Measurements from ENCODE around the gene CNPY4.

The CNPY4 gene

GRCh38 chr7:100166970-100167911 lies 47.8 kb downstream of the CNPY4 start:
- Histone ChIP-seq H3K4me2 (ENCODE audit: insufficient read depth, low read length) (peak overlapping the region; percentile 82), H3K4me3 (ENCODE audit: low read depth in 1 of 2, low read length in 2 of 2) (peak overlapping the region in 1 of 2 experiments; percentile 56; a peak in 2 of 4 replicates), H3K4me1 (ENCODE audit: insufficient read depth, low read length) (peaks cover 26% of the 10 kb centered on the region), H3K9me3 (ENCODE audit: insufficient read depth, low read length, severe bottlenecking) (no peaks in the 10 kb centered on the region), H4K20me1 (ENCODE audit: insufficient read depth, low read length) (no peaks in the 10 kb centered on the region), H3K36me3 (ENCODE audit: insufficient read depth, low read length) (no peaks in the 10 kb centered on the region), H3K9ac (ENCODE audit: low read depth, low read length) (peak overlapping the region; percentile 52; the same call in 1 of the 2 replicates), H3K27ac (ENCODE audit: low read length) (no peak overlapping the region), H2AFZ (ENCODE audit: low read depth, low read length) (peak overlapping the region; percentile 66), H3K79me2 (ENCODE audit: insufficient read depth, low read length) (no peaks in the 10 kb centered on the region), H3K27me3 (ENCODE audit: insufficient read depth, low read length, poor library complexity) (peaks cover 7% of the 10 kb centered on the region)
- TF ChIP-seq EZH2 (IDR thresholded peaks at IDR 0.05; ENCODE audit: borderline replicate concordance, low read depth, low read length, severe bottlenecking) = no peak
- TF ChIP-seq CTCF (IDR thresholded peaks at IDR 0.05; ENCODE audit: borderline replicate concordance, extremely low read depth, low read length, poor library complexity, severe bottlenecking) = no peak
- no peak for ATAC-seq (ENCODE audit: insufficient read depth, low read depth)
- no peak for DNase-seq

- no peak for TF ChIP-seq EZH2 (IDR thresholded peaks at IDR 0.05; ENCODE audit: borderline replicate concordance, low read depth, low read length, severe bottlenecking)
- TF ChIP-seq CTCF (IDR thresholded peaks at IDR 0.05; ENCODE audit: borderline replicate concordance, extremely low read depth, low read length, poor library complexity, severe bottlenecking) = no peak
- peak overlapping the region; percentile 52 for H3K9ac ChIP-seq (ENCODE audit: low read depth, low read length)
- H3K9me3 ChIP-seq (ENCODE audit: insufficient read depth, low read length, severe bottlenecking) = no peaks in the 10 kb centered on the region
- no peaks in the 10 kb centered on the region for H3K36me3 ChIP-seq (ENCODE audit: insufficient read depth, low read length)
- peaks cover 7% of the 10 kb centered on the region for H3K27me3 ChIP-seq (ENCODE audit: insufficient read depth, low read length, poor library complexity)
- H2AFZ ChIP-seq (ENCODE audit: low read depth, low read length) = peak overlapping the region; percentile 66
- no peaks in the 10 kb centered on the region for H4K20me1 ChIP-seq (ENCODE audit: insufficient read depth, low read length)
- DNase-seq (no peak), ATAC-seq (ENCODE audit: insufficient read depth, low read depth) (peak; percentile 46)
- no peaks in the 10 kb centered on the region for H3K79me2 ChIP-seq (ENCODE audit: insufficient read depth, low read length)
- peak overlapping the region; percentile 38; the same call in 1 of the 2 replicates for H3K27ac ChIP-seq (ENCODE audit: low read length)
- H3K4me1 ChIP-seq (ENCODE audit: insufficient read depth, low read length) = peaks cover 26% of the 10 kb centered on the region
- H3K4me3 ChIP-seq (ENCODE audit: low read depth in 1 of 2, low read length in 2 of 2) = peak overlapping the region; percentile 6 to 56; a peak in 2 of 4 replicates
- peak overlapping the region; percentile 82 for H3K4me2 ChIP-seq (ENCODE audit: insufficient read depth, low read length)
Measured at GRCh38 chr7:100167912-100168323, 48.5 kb downstream of the CNPY4 start.

GRCh38 chr7:100169147-100169850 lies 49.9 kb downstream of the CNPY4 start:
- Histone ChIP-seq H4K20me1 (ENCODE audit: insufficient read depth, low read length) (no peaks in the 10 kb centered on the region), H3K36me3 (ENCODE audit: insufficient read depth, low read length) (peaks cover 6% of the 10 kb centered on the region; the same call in 1 of the 2 replicates), H3K4me2 (ENCODE audit: insufficient read depth, low read length) (no peak overlapping the region), H3K79me2 (ENCODE audit: insufficient read depth, low read length) (no peaks in the 10 kb centered on the region), H2AFZ (ENCODE audit: low read depth, low read length) (no peak overlapping the region), H3K4me3 (ENCODE audit: low read depth in 1 of 2, low read length in 2 of 2) (no peak overlapping the region), H3K4me1 (ENCODE audit: insufficient read depth, low read length) (peaks cover 26% of the 10 kb centered on the region), H3K27ac (ENCODE audit: low read length) (0 out of 2 replicates have a peak overlapping the region, but pooled peaks have one; percentile 4), H3K9ac (ENCODE audit: low read depth, low read length) (peak overlapping the region; percentile 52; the same call in 1 of the 2 replicates), H3K27me3 (ENCODE audit: insufficient read depth, low read length, poor library complexity) (peaks cover 7% of the 10 kb centered on the region), H3K9me3 (ENCODE audit: insufficient read depth, low read length, severe bottlenecking) (no peaks in the 10 kb centered on the region)
- ATAC-seq (ENCODE audit: insufficient read depth, low read depth) (no peak), DNase-seq (no peak)
- no peak for TF ChIP-seq EZH2 (IDR thresholded peaks at IDR 0.05; ENCODE audit: borderline replicate concordance, low read depth, low read length, severe bottlenecking)
- no peak for TF ChIP-seq CTCF (IDR thresholded peaks at IDR 0.05; ENCODE audit: borderline replicate concordance, extremely low read depth, low read length, poor library complexity, severe bottlenecking)

Measured in DND-41 (cell line).